Right lobe of liver (tissue), 4 donors: ENCODE data around the gene PRMT2.
"Not testable (repeated sequence)": the region's sequence is repeated elsewhere in the genome, so short reads cannot be mapped to it uniquely, and the experiment has no call there.

ENCODE experiments used
- CTCF ChIP-seq, 4 donors: fragments of 200-600 bp in 3 of 4; fragments of 450-650 bp in 1 of 4; IDR thresholded peaks; one replicate each; pipeline versions ENCODE4 v1.5.1 to v1.8.0; 2016 to 2022; ENCODE audit warnings: antibody characterized with exemption in 4 of 4, mild to moderate bottlenecking in 2 of 4
- POLR2A ChIP-seq: fragments of 450-650 bp; IDR thresholded peaks from one replicate; pipeline ENCODE4 v1.6.1; 2017; ENCODE audit warnings: antibody characterized with exemption, mild to moderate bottlenecking
- donor health status: DM: no; HTN: no; CAD: no.
- donor health status: DM: no; HTN: no; CAD: no.
- donor health status: DM: no; HTN: yes; CAD: no.

GRCh38 chr21:46676542-46676941 is 41.1 kb downstream of the PRMT2 start:
- not testable (repeated sequence) for TF ChIP-seq CTCF (IDR thresholded peaks at IDR 0.05); POLR2A
